ENCODE results near the gene HEMGN. TPM values are rescaled to one million over a fixed set of nuclear protein-coding genes. Genes with fewer than 3 reads are reported as not detected.

HEMGN gene
- total and polyA plus RNA-seq, 2 of the 8 experiments (the other 6 are each of a cell fraction or from before 2014, with no cell fraction given), result not detected

DNA sequence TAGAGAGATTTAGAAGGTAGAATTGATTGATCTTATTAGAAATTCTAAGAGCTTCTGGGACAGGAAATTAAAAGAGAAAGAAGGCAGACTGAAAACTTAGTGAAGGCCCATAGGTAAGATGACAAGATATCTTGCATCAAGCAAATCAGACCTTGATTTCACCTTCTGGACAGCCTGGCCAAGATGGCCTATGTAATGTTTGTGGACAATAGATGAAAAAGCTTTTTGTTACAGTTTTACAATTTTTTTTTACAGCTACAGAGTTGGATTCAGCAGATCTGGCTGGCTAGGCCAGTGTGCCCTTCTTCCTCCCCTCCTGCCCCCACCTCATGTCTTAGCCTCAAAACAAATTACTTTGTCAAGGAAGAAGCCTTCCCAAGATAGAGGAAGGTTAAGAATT, 21.6 kb upstream of the HEMGN start (continued):
- TF ChIP-seq, protein P1, sequence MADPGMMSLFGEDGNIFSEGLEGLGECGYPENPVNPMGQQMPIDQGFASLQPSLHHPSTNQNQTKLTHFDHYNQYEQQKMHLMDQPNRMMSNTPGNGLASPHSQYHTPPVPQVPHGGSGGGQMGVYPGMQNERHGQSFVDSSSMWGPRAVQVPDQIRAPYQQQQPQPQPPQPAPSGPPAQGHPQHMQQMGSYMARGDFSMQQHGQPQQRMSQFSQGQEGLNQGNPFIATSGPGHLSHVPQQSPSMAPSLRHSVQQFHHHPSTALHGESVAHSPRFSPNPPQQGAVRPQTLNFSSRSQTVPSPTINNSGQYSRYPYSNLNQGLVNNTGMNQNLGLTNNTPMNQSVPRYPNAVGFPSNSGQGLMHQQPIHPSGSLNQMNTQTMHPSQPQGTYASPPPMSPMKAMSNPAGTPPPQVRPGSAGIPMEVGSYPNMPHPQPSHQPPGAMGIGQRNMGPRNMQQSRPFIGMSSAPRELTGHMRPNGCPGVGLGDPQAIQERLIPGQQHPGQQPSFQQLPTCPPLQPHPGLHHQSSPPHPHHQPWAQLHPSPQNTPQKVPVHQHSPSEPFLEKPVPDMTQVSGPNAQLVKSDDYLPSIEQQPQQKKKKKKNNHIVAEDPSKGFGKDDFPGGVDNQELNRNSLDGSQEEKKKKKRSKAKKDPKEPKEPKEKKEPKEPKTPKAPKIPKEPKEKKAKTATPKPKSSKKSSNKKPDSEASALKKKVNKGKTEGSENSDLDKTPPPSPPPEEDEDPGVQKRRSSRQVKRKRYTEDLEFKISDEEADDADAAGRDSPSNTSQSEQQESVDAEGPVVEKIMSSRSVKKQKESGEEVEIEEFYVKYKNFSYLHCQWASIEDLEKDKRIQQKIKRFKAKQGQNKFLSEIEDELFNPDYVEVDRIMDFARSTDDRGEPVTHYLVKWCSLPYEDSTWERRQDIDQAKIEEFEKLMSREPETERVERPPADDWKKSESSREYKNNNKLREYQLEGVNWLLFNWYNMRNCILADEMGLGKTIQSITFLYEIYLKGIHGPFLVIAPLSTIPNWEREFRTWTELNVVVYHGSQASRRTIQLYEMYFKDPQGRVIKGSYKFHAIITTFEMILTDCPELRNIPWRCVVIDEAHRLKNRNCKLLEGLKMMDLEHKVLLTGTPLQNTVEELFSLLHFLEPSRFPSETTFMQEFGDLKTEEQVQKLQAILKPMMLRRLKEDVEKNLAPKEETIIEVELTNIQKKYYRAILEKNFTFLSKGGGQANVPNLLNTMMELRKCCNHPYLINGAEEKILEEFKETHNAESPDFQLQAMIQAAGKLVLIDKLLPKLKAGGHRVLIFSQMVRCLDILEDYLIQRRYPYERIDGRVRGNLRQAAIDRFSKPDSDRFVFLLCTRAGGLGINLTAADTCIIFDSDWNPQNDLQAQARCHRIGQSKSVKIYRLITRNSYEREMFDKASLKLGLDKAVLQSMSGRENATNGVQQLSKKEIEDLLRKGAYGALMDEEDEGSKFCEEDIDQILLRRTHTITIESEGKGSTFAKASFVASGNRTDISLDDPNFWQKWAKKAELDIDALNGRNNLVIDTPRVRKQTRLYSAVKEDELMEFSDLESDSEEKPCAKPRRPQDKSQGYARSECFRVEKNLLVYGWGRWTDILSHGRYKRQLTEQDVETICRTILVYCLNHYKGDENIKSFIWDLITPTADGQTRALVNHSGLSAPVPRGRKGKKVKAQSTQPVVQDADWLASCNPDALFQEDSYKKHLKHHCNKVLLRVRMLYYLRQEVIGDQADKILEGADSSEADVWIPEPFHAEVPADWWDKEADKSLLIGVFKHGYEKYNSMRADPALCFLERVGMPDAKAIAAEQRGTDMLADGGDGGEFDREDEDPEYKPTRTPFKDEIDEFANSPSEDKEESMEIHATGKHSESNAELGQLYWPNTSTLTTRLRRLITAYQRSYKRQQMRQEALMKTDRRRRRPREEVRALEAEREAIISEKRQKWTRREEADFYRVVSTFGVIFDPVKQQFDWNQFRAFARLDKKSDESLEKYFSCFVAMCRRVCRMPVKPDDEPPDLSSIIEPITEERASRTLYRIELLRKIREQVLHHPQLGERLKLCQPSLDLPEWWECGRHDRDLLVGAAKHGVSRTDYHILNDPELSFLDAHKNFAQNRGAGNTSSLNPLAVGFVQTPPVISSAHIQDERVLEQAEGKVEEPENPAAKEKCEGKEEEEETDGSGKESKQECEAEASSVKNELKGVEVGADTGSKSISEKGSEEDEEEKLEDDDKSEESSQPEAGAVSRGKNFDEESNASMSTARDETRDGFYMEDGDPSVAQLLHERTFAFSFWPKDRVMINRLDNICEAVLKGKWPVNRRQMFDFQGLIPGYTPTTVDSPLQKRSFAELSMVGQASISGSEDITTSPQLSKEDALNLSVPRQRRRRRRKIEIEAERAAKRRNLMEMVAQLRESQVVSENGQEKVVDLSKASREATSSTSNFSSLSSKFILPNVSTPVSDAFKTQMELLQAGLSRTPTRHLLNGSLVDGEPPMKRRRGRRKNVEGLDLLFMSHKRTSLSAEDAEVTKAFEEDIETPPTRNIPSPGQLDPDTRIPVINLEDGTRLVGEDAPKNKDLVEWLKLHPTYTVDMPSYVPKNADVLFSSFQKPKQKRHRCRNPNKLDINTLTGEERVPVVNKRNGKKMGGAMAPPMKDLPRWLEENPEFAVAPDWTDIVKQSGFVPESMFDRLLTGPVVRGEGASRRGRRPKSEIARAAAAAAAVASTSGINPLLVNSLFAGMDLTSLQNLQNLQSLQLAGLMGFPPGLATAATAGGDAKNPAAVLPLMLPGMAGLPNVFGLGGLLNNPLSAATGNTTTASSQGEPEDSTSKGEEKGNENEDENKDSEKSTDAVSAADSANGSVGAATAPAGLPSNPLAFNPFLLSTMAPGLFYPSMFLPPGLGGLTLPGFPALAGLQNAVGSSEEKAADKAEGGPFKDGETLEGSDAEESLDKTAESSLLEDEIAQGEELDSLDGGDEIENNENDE (IDR thresholded peaks at IDR 0.05; ENCODE audit: insufficient replicate concordance, low read length), result no peak
- TF ChIP-seq SP2 (IDR thresholded peaks at IDR 0.05; ENCODE audit: low read length), result no peak
